Common myeloid progenitor, CD34-positive (primary cell): ENCODE results near the gene KAZN.
A peak's percentile ranks its signal among the peaks of the same experiment; 100 is the strongest.

ENCODE experiments used
- CTCF ChIA-PET: fragments of 350-600 bp; sonication (Branson Sonifier 250); formaldehyde crosslinking; loops from one replicate; lab custom pipeline; 2021; ENCODE audit warnings: antibody characterized with exemption; lab: Charles Lee
- POLR2A ChIA-PET: fragments of 350-600 bp; sonication (Branson Sonifier 250); formaldehyde crosslinking; loops from one replicate; lab custom pipeline; 2021; ENCODE audit warnings: antibody characterized with exemption; lab: Charles Lee
- DNase-seq, 3 donors: peaks; one replicate each; pipeline versions ENCODE4 v3.0.0 to v3.0.0-alpha.2; 2013
- H3K27ac ChIP-seq, 2 experiments: 1 replicate in 1 of 2; 2 replicates in 1 of 2; pipeline ENCODE4 v1.7.0; 2013; ENCODE audit warnings: inconsistent platforms in 2 of 2, low read length in 2 of 2, mild to moderate bottlenecking in 2 of 2, low read depth in 1 of 2, moderate library complexity in 1 of 2; ENCODE audit not compliant: severe bottlenecking in 2 of 2, insufficient read depth in 1 of 2, poor library complexity in 1 of 2
- H3K27me3 ChIP-seq, 5 experiments: replicated peaks in 2 of 5; 1 replicate in 3 of 5; 2 replicates in 2 of 5; pipeline versions ENCODE4 v1.6.1 to v1.7.0; 2013; ENCODE audit warnings: low read length in 4 of 5, mild to moderate bottlenecking in 2 of 5, moderate library complexity in 2 of 5, inconsistent platforms in 1 of 5; ENCODE audit not compliant: insufficient read depth in 5 of 5, control insufficient read depth in 4 of 5
- H3K36me3 ChIP-seq, 4 experiments: 1 replicate in 2 of 4; 2 replicates in 2 of 4; pipeline versions ENCODE4 v1.6.1 to v1.7.0; 2013; ENCODE audit warnings: low read length in 3 of 4, control low read depth in 1 of 4, mild to moderate bottlenecking in 1 of 4; ENCODE audit not compliant: control insufficient read depth in 4 of 4, insufficient read depth in 4 of 4
- H3K4me1 ChIP-seq, 4 experiments: 1 replicate in 3 of 4; 2 replicates in 1 of 4; pipeline versions ENCODE4 v1.6.1 to v1.7.1; 2013; ENCODE audit warnings: low read length in 3 of 4, mild to moderate bottlenecking in 3 of 4, control low read depth in 1 of 4, inconsistent platforms in 1 of 4, moderate library complexity in 1 of 4; ENCODE audit not compliant: control insufficient read depth in 4 of 4, insufficient read depth in 4 of 4; ENCODE audit errors: control extremely low read depth in 1 of 4
- H3K4me3 ChIP-seq, 7 experiments: 1 replicate in 4 of 7; 2 replicates in 3 of 7; pipeline versions ENCODE4 v1.5.1 to v1.7.0; 2013; ENCODE audit warnings: mild to moderate bottlenecking in 7 of 7, low read length in 6 of 7, moderate library complexity in 6 of 7, inconsistent platforms in 2 of 7, low read depth in 2 of 7, control low read depth in 1 of 7; ENCODE audit not compliant: insufficient read depth in 4 of 7, control insufficient read depth in 1 of 7; ENCODE audit errors: extremely low read depth in 1 of 7
- H3K9me3 ChIP-seq, 5 experiments: 1 replicate in 4 of 5; 2 replicates in 1 of 5; pipeline versions ENCODE4 v1.6.1 to v1.7.1; 2013; ENCODE audit warnings: low read length in 4 of 5, mild to moderate bottlenecking in 2 of 5, inconsistent platforms in 1 of 5, low read depth in 1 of 5, moderate library complexity in 1 of 5; ENCODE audit not compliant: control insufficient read depth in 4 of 5, insufficient read depth in 2 of 5; ENCODE audit errors: control extremely low read depth in 1 of 5
- WGBS: methylation state at CpG from one replicate; pipeline ENCODE4 v1.1.5; 2013; ENCODE audit not compliant: insufficient coverage; 5-methylcytosine and 5-hydroxymethylcytosine counted together

KAZN gene

DNA sequence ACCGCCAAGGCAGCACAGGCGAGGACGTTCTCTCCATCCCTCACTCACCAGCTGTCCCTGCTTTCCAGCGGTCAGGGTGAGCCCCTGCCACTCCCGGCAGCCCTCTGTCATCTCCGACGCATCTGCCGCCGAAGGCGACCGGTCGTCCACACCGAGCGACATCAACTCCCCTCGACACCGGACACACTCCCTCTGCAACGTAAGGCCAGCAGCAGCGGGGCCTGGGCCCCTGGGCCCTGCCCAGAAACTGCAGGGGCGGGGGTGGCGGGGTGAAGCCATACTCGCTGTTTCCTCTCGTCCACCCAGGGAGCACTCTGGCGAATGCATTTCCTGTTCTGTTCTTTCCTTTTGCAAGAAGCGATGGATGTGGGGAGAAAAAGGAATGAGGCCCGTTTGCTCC, 461.6 kb downstream of the KAZN start:
- H3K36me3 ChIP-seq = no peaks in the 10 kb centered on the region
- CTCF ChIA-PET = interaction anchor here (0.7 to 1.7 kb wide), 2 partner anchors 13 to 39 kb away, joined by 3 to 8 read pairs; no protein-coding TSS in a partner anchor

DNA sequence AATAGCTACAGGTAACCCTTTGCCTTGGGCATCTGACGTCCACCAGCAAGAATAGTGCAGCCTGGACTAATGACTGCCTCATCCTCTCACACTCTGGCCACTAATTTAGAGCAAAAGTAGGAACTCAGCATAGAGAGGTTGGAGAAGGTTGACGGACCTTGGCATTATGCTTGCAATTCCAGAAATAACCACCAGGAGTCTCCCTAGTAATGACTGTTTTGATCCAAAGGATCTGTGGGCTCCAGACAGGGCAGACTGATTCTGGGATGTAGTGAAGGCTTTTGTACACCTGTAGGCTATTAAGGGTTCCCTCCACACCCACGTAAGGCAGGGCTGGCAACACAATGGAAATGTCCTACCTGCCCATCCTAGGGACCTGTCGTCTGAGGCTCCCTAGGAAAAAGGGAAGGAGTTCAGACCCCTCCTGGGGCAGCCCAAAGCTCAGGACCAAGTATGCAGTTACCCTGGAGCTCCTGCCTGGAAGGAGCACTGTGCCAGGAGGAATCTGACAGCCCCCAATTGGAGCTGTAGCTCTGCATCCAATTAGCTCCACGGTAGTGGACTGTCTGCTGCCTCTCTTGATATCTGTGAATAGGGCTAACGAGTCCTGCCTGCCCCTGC, 464.1 kb downstream of the KAZN start:
- H3K27me3 ChIP-seq = no peaks in the 10 kb centered on the region
- H3K27ac ChIP-seq = no peak overlapping the region
- peak; percentile 10 to 44 (median 24) for DNase-seq
- 94% methylated on average over 5 of the region's 6 CpGs for WGBS
- no peak overlapping the region for H3K4me3 ChIP-seq
- peaks cover 0 to 2% (median 0%) of the 10 kb centered on the region in 4 experiments for H3K4me1 ChIP-seq
- no peaks in the 10 kb centered on the region for H3K36me3 ChIP-seq
- CTCF ChIA-PET = interaction anchor here (1.0 to 1.8 kb wide), 6 partner anchors 15 to 246 kb away, joined by 3 to 6 read pairs (median 4); no protein-coding TSS in a partner anchor
- POLR2A ChIA-PET = no interaction called here
- H3K9me3 ChIP-seq = peaks cover 0 to 2% (median 0%) of the 10 kb centered on the region in 5 experiments

More for the DNA sequence above, 461.6 kb downstream of the KAZN start:
- DNase-seq = no peak
- POLR2A ChIA-PET = no interaction called here
- 95% methylated on average over 17 of the region's 25 CpGs for WGBS
- no peaks in the 10 kb centered on the region for H3K27me3 ChIP-seq
- no peak overlapping the region for H3K4me3 ChIP-seq
- H3K9me3 ChIP-seq = peaks cover 0 to 2% (median 0%) of the 10 kb centered on the region in 5 experiments
- no peaks in the 10 kb centered on the region for H3K4me1 ChIP-seq
- no peak overlapping the region for H3K27ac ChIP-seq

DNA sequence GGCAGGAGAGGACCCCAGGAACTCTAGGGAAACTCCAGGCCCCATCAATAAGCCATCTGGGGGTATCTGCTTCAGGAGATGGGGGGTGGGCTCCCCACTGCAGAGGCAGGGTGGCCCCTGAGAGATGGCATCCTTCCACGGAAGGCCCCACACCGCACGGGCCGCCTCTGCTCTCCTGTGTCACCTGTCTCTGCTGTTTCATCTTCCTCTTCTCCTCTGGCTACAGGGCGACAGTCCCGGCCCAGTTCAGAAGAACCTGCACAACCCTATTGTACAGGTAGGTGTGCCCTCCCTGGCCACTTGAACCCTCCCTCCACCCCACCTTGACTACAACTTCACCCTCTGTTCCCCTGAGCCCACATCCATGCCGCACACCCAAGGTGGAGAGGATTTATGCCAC, 464.9 kb downstream of the KAZN start:
- POLR2A ChIA-PET = no interaction called here
- Histone ChIP-seq H3K36me3 (no peaks in the 10 kb centered on the region), H3K27me3 (no peaks in the 10 kb centered on the region), H3K9me3 (peaks cover 0 to 2% (median 0%) of the 10 kb centered on the region in 5 experiments), H3K4me3 (no peak overlapping the region), H3K27ac (no peak overlapping the region), H3K4me1 (peaks cover 0 to 2% (median 0%) of the 10 kb centered on the region in 4 experiments)
- no peak for DNase-seq
- WGBS = 96% methylated on average over 5 of the region's 7 CpGs
- CTCF ChIA-PET = interaction anchor here (1.0 to 1.8 kb wide), 5 partner anchors 27 to 245 kb away, joined by 3 to 5 read pairs (median 4); no protein-coding TSS in a partner anchor

DNA sequence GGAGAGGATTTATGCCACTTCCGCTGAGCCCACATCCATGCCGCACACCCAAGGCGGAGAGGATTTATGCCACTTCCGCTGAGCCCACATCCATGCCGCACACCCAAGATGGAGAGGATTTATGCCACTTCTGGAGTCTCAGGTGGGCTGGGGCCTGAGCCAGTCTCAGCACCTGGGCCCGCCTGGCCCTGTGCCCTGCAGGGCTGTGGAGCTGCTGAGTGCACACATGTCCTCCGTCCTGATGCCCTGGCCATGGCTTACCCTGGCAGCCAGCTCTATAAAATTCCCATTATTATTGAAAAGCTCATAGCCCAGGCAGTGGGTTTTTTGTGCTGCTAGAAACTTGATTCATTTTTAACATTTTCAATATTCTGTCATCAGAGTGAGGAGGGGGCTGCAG, 465.3 kb downstream of the KAZN start:
- H3K27ac ChIP-seq = no peak overlapping the region
- ChIA-PET POLR2A (no interaction called here), CTCF (interaction anchor here (0.6 to 1.6 kb wide), 2 partner anchors 23 to 686 kb away, joined by 3 to 4 read pairs; no protein-coding TSS in a partner anchor)
- H3K36me3 ChIP-seq = no peaks in the 10 kb centered on the region
- peaks cover 0 to 2% (median 0%) of the 10 kb centered on the region in 5 experiments for H3K9me3 ChIP-seq
- H3K27me3 ChIP-seq = no peaks in the 10 kb centered on the region
- peaks cover 0 to 2% (median 0%) of the 10 kb centered on the region in 4 experiments for H3K4me1 ChIP-seq
- 98% methylated on average over 6 of the region's 7 CpGs for WGBS
- H3K4me3 ChIP-seq = no peak overlapping the region
- no peak for DNase-seq

DNA sequence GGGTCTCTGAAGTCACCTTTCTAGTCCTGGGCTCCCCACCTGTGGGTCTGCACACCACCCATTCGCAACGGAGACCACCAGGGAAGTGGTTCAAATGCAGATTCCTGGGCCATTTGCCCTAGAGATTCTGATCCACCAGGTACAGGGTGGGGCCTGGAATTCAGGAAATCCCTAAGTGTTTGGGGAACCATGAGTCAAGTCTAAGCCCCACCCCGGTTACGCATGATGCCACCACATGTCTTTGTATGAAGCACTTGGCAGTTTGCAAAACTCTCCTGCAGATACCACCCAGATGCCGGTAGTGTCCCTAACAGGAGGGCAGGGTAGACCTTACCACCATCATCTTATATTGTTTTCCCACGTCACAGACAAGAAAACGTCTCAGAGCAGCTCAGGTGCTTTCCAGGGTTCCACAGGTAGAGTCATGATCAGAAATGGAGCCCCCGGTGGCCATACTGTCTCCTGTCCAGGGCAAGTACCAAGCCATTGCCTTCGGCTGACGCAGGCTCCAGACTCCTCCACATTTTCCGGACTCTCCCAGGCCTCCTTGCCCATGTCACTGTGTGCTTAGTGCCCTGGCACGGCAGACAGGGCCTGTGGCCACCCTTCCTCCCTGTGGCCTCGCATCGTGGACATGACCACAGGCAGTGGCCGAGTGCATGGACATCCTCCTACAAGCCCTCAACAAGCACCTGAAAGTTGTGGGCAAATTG, 465.9 kb downstream of the KAZN start:
- POLR2A ChIA-PET = no interaction called here
- WGBS = 94% methylated on average over 12 of the region's 15 CpGs
- CTCF ChIA-PET = interaction anchor here (0.6 to 1.6 kb wide), 3 partner anchors 24 to 687 kb away, joined by 3 to 4 read pairs (median 4); no protein-coding TSS in a partner anchor

DNA sequence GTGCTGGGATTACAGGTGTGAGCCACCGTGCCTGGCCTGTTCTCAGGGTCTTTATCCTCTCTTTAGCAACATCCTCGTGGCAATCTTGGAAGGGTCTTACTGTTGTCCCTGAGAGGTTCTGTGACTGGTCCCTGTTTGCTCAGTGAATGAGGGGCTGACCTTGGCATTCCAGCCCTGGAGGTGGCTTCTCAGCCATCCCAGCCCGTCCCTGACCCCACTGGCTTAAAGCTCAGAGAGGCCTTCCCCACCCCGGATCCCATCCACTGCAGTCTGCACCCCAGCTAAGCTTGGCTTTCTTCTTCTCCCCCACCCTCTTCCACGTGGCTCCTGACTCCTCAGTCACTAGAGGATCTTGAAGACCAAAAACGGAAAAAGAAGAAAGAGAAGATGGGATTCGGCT, 466.8 kb downstream of the KAZN start:
- DNase-seq = no peak
- no peak overlapping the region for H3K27ac ChIP-seq
- H3K4me3 ChIP-seq = no peak overlapping the region
- 99% methylated on average over 6 of the region's 7 CpGs for WGBS
- ChIA-PET CTCF (interaction anchor here (1.1 to 1.6 kb wide), 2 partner anchors 25 to 39 kb away, joined by 4 read pairs; no protein-coding TSS in a partner anchor), POLR2A (interaction anchor here (0.6 kb wide), 1 partner anchor 972 kb away, joined by 8 read pairs; no protein-coding TSS in a partner anchor)
- H3K4me1 ChIP-seq = peaks cover 0 to 2% (median 0%) of the 10 kb centered on the region in 4 experiments
- H3K27me3 ChIP-seq = no peaks in the 10 kb centered on the region
- peaks cover 0 to 2% (median 0%) of the 10 kb centered on the region in 5 experiments for H3K9me3 ChIP-seq
- no peaks in the 10 kb centered on the region for H3K36me3 ChIP-seq

More for the DNA sequence above, 465.9 kb downstream of the KAZN start:
- Histone ChIP-seq H3K9me3 (peaks cover 0 to 2% (median 0%) of the 10 kb centered on the region in 5 experiments), H3K27me3 (no peaks in the 10 kb centered on the region), H3K36me3 (no peaks in the 10 kb centered on the region), H3K27ac (no peak overlapping the region), H3K4me1 (peaks cover 0 to 2% (median 0%) of the 10 kb centered on the region in 4 experiments), H3K4me3 (no peak overlapping the region)
- DNase-seq = no peak
